ENCODE data around the gene METAP2. TPM values are rescaled to one million over a fixed set of nuclear protein-coding genes. Genes with fewer than 3 reads are reported as not detected.

METAP2 gene
- total RNA-seq, 1 donor from 2014 or later: 81.8 TPM

GRCh38 chr12:95538656-95539055 is 64.7 kb downstream of the METAP2 start:
- Mint-ChIP-seq H3K27me3 (ENCODE audit: unreplicated experiment) (no peaks in the 10 kb centered on the region), H3K4me1 (ENCODE audit: low read depth, unreplicated experiment) (peaks cover 5% of the 10 kb centered on the region), H3K4me3 (ENCODE audit: unreplicated experiment) (no peak overlapping the region), H3K9me3 (ENCODE audit: unreplicated experiment) (no peaks in the 10 kb centered on the region), H3K36me3 (ENCODE audit: unreplicated experiment) (no peaks in the 10 kb centered on the region), H3K27ac (ENCODE audit: unreplicated experiment) (no peak overlapping the region)
- no peak for TF ChIP-seq CTCF (IDR thresholded peaks at IDR 0.05; ENCODE audit: partially characterized antibody, unreplicated experiment)
- DNase-seq: no peak

- H3K9me3 Mint-ChIP-seq (ENCODE audit: unreplicated experiment): no peaks in the 10 kb centered on the region
- no peak overlapping the region for H3K4me3 Mint-ChIP-seq (ENCODE audit: unreplicated experiment)
- H3K4me1 Mint-ChIP-seq (ENCODE audit: low read depth, unreplicated experiment): peaks cover 13% of the 10 kb centered on the region
- TF ChIP-seq CTCF (IDR thresholded peaks at IDR 0.05; ENCODE audit: partially characterized antibody, unreplicated experiment): no peak
- no peak for DNase-seq
- H3K27ac Mint-ChIP-seq (ENCODE audit: unreplicated experiment): no peak overlapping the region
- no peaks in the 10 kb centered on the region for H3K36me3 Mint-ChIP-seq (ENCODE audit: unreplicated experiment)
- no peaks in the 10 kb centered on the region for H3K27me3 Mint-ChIP-seq (ENCODE audit: unreplicated experiment)
Observed at GRCh38 chr12:95541436-95541835, 67.5 kb downstream of the METAP2 start.

GRCh38 chr12:95543305-95543704 is 69.4 kb downstream of the METAP2 start:
- H3K27ac Mint-ChIP-seq (ENCODE audit: unreplicated experiment): no peak overlapping the region
- H3K4me3 Mint-ChIP-seq (ENCODE audit: unreplicated experiment): no peak overlapping the region
- H3K27me3 Mint-ChIP-seq (ENCODE audit: unreplicated experiment): peaks cover 2% of the 10 kb centered on the region
- peaks cover 24% of the 10 kb centered on the region for H3K4me1 Mint-ChIP-seq (ENCODE audit: low read depth, unreplicated experiment)
- no peaks in the 10 kb centered on the region for H3K36me3 Mint-ChIP-seq (ENCODE audit: unreplicated experiment)
- no peak for DNase-seq
- H3K9me3 Mint-ChIP-seq (ENCODE audit: unreplicated experiment): peaks cover 9% of the 10 kb centered on the region
- TF ChIP-seq CTCF (IDR thresholded peaks at IDR 0.05; ENCODE audit: partially characterized antibody, unreplicated experiment): no peak

GRCh38 chr12:95544756-95545155 is 70.8 kb downstream of the METAP2 start:
- no peak for TF ChIP-seq CTCF (IDR thresholded peaks at IDR 0.05; ENCODE audit: partially characterized antibody, unreplicated experiment)
- Mint-ChIP-seq H3K4me1 (ENCODE audit: low read depth, unreplicated experiment) (peaks cover 19% of the 10 kb centered on the region), H3K4me3 (ENCODE audit: unreplicated experiment) (no peak overlapping the region), H3K27ac (ENCODE audit: unreplicated experiment) (no peak overlapping the region), H3K36me3 (ENCODE audit: unreplicated experiment) (peaks cover 7% of the 10 kb centered on the region), H3K9me3 (ENCODE audit: unreplicated experiment) (peaks cover 15% of the 10 kb centered on the region), H3K27me3 (ENCODE audit: unreplicated experiment) (peaks cover 4% of the 10 kb centered on the region)
- DNase-seq: no peak

- DNase-seq: no peak
- peaks cover 15% of the 10 kb centered on the region for H3K9me3 Mint-ChIP-seq (ENCODE audit: unreplicated experiment)
- peaks cover 4% of the 10 kb centered on the region for H3K27me3 Mint-ChIP-seq (ENCODE audit: unreplicated experiment)
- H3K27ac Mint-ChIP-seq (ENCODE audit: unreplicated experiment): no peak overlapping the region
- TF ChIP-seq CTCF (IDR thresholded peaks at IDR 0.05; ENCODE audit: partially characterized antibody, unreplicated experiment): no peak
- H3K4me3 Mint-ChIP-seq (ENCODE audit: unreplicated experiment): no peak overlapping the region
- peaks cover 7% of the 10 kb centered on the region for H3K36me3 Mint-ChIP-seq (ENCODE audit: unreplicated experiment)
- peaks cover 19% of the 10 kb centered on the region for H3K4me1 Mint-ChIP-seq (ENCODE audit: low read depth, unreplicated experiment)
Observed at GRCh38 chr12:95545303-95545702, 71.4 kb downstream of the METAP2 start.
